Activated CD4-positive, CD25-positive, alpha-beta regulatory T cell treated with anti-CD3 and anti-CD28 coated beads, Interleukin-2, amount 50 U/mL, for 72 hours (primary cell): ENCODE measurements around the gene SPSB1.

ENCODE experiments used
- DNase-seq: peaks from one replicate; pipeline ENCODE4 v3.0.0; 2021

SPSB1 gene

GRCh38 chr1:9320520-9321479, 28.1 kb downstream of the SPSB1 start:
- no peak for DNase-seq

DNA sequence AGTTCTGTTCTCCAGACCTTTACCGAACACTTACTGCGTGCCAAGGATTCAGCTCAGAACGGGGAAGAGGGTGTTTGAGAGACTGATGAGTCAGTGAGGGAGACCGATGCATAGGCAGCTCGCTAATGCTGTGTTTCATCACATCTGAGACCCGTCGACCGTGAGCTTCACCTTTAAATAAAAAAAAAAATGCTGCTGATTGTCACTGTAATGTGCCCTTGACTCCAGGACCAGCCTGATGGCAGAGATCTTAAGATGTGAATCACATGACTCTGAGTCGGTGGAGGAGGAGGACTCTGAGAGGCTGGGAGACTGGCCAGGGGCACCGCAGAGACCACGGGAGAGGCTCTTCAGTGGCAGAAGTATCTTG, 28.8 kb downstream of the SPSB1 start:
- no peak for DNase-seq

DNA sequence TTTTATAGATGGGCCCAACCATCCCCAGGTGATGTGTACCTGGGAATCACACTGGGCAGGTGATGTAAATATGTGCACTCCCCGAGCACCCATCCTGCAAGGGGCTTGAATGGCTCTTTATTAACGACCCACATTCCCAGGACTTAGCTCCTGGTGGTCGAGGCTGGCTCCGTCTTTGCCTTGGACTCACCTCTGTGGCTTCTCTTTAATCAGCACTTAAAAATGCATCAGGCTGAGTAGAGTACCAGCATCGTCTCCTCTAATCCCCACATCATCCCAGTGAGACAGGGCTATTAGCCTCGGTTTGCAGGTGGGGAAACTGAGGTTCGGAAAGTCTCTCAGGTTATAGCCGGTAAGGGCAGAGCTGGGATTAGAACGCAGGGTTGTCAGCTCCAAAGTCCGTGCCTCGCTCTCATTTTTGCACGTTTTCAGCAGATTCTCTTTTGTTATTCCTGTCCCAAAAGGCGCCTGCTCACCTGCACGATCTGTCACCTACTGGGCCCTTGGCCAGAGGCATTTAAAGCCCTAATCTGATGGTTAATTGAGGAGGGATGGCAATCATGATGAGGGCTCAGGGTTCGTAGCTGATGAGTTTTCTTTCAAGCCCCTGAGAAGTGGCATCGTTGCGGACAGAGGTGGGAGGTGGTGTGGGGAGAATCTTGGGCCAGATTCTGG, 29.4 kb downstream of the SPSB1 start:
- no peak for DNase-seq

DNA sequence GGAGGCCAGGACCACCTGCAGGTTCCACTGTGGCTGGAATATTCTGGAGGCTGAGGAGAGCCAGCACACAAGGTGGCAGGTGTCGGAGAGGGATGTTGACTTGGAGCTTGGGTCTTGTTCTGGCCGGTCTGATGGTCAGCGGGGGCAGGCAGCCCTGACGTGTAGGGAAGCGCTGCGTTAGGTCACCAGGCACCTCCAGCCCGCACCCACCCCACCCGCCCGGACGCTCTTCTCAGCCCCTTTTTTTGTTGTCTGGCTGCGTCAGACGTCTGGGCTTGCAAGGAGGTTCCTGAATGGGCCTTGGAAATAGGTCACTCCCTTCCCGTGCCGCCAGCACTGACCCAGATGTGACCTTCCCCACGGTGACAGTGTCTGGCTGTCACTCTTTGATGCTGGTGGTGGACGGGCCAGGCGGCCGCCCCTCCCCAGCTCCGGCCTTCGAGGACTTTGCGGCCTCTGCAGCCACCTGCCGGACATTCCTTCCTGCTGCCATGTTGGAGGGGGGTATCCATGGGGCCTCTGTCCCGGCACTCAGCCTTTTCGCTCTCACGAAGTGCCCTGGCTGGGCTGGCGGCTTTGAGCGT, 30.1 kb downstream of the SPSB1 start:
- no peak for DNase-seq

DNA sequence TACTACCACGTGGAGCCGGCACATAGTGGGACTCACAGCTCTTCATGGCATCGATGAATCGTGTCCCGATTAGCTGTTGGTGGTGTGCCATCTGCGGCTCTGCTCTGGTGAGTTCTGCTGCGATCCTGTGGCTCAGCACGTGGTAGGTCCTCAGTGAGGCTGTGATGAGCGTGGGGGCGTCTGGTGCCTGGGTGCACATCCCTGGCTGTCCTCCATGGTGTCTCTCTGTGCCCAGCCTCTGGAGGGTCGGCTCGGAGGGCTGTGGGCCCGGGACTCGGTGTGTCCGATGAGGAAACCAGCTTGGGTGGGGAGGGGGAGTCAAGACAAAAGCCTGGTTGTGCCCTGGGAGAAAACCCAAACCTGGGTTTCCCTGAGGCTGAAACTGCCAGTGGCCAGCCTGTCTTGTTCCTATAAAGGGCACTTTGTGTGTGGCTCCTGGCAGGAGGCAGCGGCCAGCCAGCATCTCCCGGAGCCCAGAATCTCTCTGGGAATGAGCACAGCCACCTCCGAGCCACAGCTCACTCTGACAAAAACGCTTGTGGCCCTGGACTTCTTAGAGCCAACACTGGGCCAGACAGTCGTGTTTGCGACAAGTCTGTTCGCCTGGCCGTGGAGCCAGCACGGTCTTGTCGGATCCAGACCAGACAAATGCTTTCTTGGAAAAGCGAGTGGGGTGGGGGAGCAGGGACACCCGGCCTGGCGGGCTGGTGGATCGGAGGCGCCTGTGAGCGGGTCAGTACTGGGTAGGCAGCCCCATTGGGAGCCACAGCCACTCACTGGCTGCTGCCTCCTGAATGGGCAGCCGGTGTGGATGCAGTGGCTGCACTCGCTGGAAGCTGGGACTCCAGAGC, 31.8 kb downstream of the SPSB1 start:
- DNase-seq, result no peak

DNA sequence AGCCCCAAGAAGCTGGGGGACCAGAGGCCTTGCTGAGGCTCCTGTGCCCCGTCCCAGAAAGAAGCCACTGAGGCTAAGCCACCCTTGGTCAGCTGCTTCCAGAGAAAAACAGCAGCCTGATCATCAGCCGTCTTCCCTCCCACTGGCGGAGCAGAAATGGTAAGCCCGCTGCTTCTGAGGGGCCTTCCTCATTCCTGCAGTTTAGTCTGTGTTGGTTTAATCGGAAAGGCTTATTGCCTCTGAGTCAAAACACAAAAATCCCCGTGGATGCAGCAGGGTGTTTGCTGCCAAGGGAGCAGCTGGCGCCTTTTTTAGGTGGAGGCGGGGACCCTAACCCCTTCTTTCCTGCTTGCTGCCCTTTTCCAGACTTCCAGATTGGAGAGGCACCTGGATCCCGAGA, 33.9 kb downstream of the SPSB1 start:
- DNase-seq, result no peak

- no peak for DNase-seq
Measured at GRCh38 chr1:9328201-9328600, 35.5 kb downstream of the SPSB1 start.

DNA sequence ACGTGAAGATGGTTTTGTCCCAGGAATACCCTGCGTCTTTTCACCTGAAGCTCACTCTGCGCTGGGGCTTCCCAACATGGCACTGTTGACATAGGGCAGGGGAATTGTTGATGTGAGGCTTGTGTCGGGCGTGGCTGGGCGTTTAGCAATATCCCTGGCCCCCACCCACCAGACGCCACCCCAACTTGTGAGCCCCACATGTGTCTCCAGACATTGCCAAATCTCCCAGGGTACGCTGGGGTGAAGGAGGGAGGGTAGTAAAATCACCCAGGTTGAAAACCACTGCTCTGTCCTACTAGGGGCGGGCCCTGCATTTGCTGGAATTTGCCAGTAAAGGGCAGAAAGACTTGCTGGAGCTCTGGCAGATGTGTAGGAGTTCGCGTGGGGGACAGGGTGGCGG, 36.0 kb downstream of the SPSB1 start:
- DNase-seq, result no peak

- no peak for DNase-seq
Measured at GRCh38 chr1:9331016-9331415, 38.3 kb downstream of the SPSB1 start.

GRCh38 chr1:9331558-9332346, 39.1 kb downstream of the SPSB1 start:
- no peak for DNase-seq

GRCh38 chr1:9332513-9333143, 39.9 kb downstream of the SPSB1 start:
- DNase-seq, result no peak

DNA sequence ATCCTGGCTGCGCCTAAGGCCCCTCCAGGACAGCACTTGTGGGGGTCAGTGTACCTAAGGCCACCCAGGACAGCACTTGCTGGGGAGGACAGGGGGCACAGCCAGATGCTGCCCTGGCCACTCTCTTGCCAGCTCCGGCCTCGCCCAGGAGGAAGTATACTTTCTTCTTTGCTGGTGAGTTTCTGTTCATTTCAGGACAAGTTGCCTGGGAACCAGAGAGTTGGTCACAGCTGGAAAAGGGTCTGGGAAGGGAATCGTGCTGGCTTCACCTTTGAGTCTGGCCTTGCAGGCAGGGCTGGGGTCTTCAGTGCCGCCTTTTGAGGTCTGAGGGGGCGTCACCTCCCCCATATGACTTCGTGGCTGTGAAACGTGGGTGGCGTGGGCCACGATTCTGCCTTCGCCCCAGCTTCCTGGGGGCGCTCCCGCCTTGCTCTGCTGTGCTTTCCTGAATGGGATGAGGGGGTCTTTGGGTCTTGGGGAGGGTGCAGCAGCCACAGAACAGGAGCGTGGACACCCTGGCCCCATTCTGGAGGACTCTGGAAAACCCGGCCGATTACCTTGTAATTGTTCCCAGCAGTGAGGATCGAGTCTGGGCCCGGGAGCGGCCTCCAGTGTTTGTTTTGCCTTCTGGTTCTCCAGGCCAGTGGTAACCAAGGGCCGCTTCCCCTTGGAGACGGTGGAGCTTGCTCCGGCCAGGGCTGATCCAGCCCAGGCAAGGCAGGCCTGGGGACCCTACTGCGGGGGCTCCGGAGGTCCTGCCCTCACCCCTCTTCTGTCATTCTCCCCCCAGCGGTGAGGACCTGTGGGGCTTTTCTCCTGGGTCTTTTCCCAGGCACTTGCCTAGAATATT, 45.9 kb downstream of the SPSB1 start:
- DNase-seq, result no peak

DNA sequence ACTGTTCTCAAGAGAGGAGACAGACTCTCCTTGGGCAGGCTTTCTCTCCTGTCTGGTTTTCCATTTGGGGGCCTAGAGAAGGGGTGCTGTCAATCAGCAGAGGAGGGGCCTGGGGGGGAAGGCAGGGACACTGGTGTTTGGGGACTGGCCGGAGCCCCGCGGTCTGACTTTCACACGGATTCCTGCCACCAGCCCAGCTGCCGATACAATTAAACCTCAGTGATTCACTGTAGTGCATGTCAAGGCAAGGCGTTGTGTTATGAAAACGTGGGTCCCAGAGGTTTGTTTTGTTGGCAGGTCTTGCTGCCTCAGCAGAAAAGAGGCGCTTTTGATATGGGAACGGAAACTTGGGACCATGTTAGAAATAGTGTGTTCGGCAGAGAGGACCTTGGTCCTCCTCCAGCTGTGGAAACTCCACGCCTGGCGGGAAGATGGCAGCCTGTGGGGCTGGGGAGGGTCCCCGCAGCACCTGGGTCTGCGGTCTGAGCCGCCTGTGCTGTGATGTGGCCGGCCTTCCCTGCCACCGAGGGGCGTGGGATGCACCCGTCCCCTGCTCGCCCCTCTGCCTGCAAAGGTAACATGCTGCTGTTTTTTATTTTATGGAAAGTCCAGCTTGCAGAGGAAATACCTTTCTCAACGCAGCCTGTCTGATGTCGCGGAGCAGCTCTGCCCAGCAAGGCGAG, 47.6 kb downstream of the SPSB1 start:
- no peak for DNase-seq

DNA sequence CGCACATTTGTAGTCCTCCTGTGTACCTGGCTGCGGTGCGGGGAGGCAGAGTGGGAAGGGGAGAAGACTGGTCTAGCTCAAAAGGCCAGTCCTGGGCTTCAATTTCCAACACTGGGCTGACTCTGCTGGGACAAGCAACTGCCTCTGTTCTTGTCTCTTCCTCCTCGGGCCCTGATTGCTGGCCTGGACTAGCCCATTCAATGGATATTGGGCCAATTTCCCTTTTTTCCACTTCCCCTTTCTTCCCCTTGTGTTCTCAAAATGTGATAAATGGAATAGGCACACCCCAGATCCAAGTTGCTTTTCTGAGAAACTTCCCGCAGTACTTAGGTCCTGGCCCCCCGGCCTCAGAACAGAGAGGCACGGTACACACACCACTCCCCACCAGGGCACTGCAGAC, 48.2 kb downstream of the SPSB1 start:
- DNase-seq, result no peak

- DNase-seq, result no peak
Measured at GRCh38 chr1:9341301-9341845, 48.7 kb downstream of the SPSB1 start.

DNA sequence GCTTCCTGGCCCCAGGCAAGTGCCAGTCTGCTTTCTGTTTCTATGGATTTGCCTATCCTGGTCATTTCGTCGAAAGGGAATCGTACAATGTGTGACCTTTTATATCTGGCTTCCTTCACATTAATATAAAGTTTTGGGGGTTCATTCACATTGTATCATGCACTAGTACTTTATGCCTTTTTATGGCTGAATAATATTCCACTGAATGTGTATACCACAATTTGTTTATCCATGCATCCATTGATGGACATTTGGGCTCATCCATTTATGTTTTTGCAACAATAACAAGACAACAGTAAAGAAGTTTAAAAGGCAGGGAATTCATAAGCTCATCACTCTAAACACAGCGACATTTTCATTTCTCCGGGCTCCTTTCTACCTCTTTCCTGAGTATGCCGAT, 50.6 kb downstream of the SPSB1 start:
- DNase-seq, result no peak

DNA sequence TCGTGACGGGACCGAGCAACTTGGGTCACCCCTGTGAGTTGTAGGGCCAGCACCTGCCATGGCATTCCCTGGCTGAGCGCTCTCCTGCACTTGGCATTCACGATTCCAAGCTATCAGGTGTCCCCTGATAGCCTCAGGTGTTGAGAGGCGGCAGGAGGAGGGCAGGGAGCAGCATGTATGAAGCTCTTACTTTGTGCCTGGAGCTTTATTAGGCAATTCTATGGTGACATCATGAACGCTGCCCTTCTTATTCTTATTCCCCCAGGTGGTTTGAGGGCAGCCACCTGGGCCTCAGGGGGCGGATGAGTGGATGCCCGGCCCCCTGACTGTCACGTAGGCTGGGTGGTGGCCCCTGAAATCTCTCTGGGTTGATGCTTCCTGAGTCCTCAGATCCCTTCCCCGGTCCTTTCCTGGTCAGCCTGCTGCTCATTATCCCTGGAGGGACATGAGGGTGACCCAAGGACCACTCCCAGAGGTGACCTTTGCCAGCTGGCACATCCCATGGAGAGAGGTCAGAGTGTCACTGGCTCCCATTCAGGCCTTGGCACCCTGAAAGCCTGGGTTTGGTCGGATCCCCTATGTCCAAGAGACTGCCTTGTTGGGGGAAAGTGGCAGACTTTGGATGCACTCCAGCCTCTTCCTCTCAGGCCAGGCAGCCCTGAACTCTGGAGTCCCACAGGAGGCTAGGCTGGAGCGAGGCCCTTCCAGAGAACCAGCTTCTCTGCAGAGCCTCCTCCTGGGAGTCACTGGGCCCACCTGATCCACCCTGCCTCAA, 51.9 kb downstream of the SPSB1 start:
- no peak for DNase-seq

GRCh38 chr1:9345471-9345870, 52.8 kb downstream of the SPSB1 start:
- no peak for DNase-seq

DNA sequence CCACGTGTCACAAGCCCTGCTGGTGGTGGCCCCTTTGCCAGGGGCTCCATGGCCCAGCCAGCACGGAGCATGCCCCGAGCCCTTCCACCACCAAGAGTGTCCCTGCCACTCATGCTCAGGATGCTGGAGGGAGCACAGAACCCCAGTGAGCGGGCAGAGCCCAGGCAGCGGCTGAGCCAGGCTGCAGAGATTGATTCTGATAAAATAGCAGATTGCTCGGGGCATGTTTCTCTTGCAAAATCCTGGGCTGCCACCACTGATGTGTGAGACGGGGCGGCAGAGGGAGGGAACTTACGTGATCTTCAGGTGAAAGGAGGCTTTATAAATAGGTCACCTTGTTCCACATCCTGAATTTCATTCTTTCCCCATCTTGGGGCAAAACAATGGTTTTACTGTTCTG, 53.2 kb downstream of the SPSB1 start:
- DNase-seq, result no peak
